NCI-H2107 (cell line): ENCODE results near the gene LRRC55.

Experiments used
- DNase-seq: peaks from one replicate; lab custom pipeline; 2025; lab: John Stamatoyannopoulos, UW

LRRC55 gene

GRCh38 chr11:57237204-57237681 is 55.5 kb downstream of the LRRC55 start, which contains the start of gene APLNR:
APLNR (minus strand) TSS chr11:57237250; CDS start chr11:57237004, 246 bp downstream.
- no peak for DNase-seq

- DNase-seq: no peak
These were observed 57.6 kb downstream of the LRRC55 start for GRCh38 chr11:57239348-57239747.

GRCh38 chr11:57240007-57240406 is 58.3 kb downstream of the LRRC55 start:
- no peak for DNase-seq

DNA sequence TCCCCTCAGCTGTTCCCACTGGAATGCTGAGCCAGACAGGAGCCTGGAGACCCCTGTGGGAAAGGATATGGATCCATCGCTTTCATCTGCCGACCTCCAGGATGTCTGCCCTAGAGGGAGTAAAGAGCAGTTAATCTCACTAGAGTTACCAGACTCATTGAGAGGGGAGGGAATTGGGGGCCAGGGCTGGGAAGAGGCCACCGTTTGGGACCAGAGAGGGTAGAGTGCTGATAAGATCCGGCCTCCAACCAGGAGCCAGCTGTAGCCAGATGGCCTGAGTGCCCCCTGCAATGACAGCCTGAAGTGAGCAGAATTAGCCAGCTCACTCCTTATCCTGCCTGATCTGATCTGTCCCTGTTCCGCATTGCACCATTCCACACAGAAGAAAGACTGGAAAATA is 59.0 kb downstream of the LRRC55 start:
- DNase-seq: no peak
